Karpas-422 (cell line): ENCODE results near the gene AFF3. TPM values are rescaled to one million over a fixed set of nuclear protein-coding genes. Genes with fewer than 3 reads are reported as not detected.

ENCODE experiments used
- DNase-seq: peaks from one replicate; pipeline ENCODE4 v3.0.0-alpha.2; 2015
- H2AFZ ChIP-seq: fragments of 200-600 bp; sonication (generic); 2 replicates; pipeline ENCODE4 v1.6.1; 2014; ENCODE audit warnings: antibody characterized with exemption, low read length, mixed read lengths
- H3K27ac ChIP-seq: fragments of 200-600 bp; sonication (generic); 2 replicates; pipeline ENCODE4 v1.5.1; 2014; ENCODE audit warnings: mild to moderate bottlenecking, low read length, moderate library complexity
- H3K27me3 ChIP-seq: fragments of 200-600 bp; sonication (generic); 2 replicates; pipeline ENCODE4 v1.6.1; 2014; ENCODE audit warnings: low read length, mixed read lengths
- H3K36me3 ChIP-seq: fragments of 200-600 bp; sonication (generic); 2 replicates; pipeline ENCODE4 v1.6.1; 2014; ENCODE audit warnings: low read length, mixed read lengths; ENCODE audit not compliant: insufficient read depth
- H3K4me1 ChIP-seq: fragments of 200-600 bp; sonication (generic); 2 replicates; pipeline ENCODE4 v1.6.1; 2014; ENCODE audit warnings: mild to moderate bottlenecking, low read length, mixed read lengths
- H3K4me2 ChIP-seq: fragments of 200-600 bp; sonication (generic); 2 replicates; pipeline ENCODE4 v1.6.1; 2014; ENCODE audit warnings: low read length, low read depth, mild to moderate bottlenecking; ENCODE audit not compliant: poor library complexity, severe bottlenecking
- H3K4me3 ChIP-seq: fragments of 200-600 bp; sonication (generic); 2 replicates; pipeline ENCODE4 v1.5.1; 2014; ENCODE audit warnings: mild to moderate bottlenecking, antibody characterized with exemption, low read length, mixed read lengths
- H3K79me2 ChIP-seq: fragments of 200-600 bp; sonication (generic); 2 replicates; pipeline ENCODE4 v1.6.1; 2014; ENCODE audit warnings: mild to moderate bottlenecking, low read length, mixed read lengths
- H3K9ac ChIP-seq: fragments of 200-600 bp; sonication (generic); 2 replicates; pipeline ENCODE4 v1.6.0; 2014; ENCODE audit warnings: low read length
- H3K9me2 ChIP-seq: fragments of 200-600 bp; sonication (generic), shearing (Covaris generic); replicated peaks from 2 replicates; pipeline ENCODE4 v1.6.0; 2014; ENCODE audit warnings: mild to moderate bottlenecking, low read length, moderate library complexity; ENCODE audit not compliant: insufficient read depth
- H3K9me3 ChIP-seq: fragments of 300-700, 200-600 bp; sonication (generic); 2 replicates; pipeline ENCODE4 v1.6.1; 2014; ENCODE audit warnings: low read length, mixed read lengths
- H4K20me1 ChIP-seq: fragments of 200-600 bp; sonication (generic); 2 replicates; pipeline ENCODE4 v1.6.1; 2014; ENCODE audit warnings: mild to moderate bottlenecking, antibody characterized with exemption, low read length, low read depth; ENCODE audit not compliant: insufficient read depth
- total RNA-seq: library from RNA; depleted of rRNA; stranded (reverse); fragments of >200 nt; shearing (Covaris generic); gene quantifications from 2 replicates; pipeline ENCODE4 v1.2.3, GENCODE V29; 2014; ENCODE audit warnings: low replicate concordance

The AFF3 gene
- total RNA-seq, 1 experiment from 2014 or later, result 99.7 TPM

GRCh38 chr2:100070078-100070477, 72.3 kb downstream of the AFF3 start:
- no peaks in the 10 kb centered on the region for H3K27me3 ChIP-seq
- no peak overlapping the region for H3K27ac ChIP-seq
- no peaks in the 10 kb centered on the region for H4K20me1 ChIP-seq
- H3K79me2 ChIP-seq, result peaks cover 5% of the 10 kb centered on the region; the same call in 1 of the 2 replicates
- no peak overlapping the region for H3K4me3 ChIP-seq
- H3K36me3 ChIP-seq, result 0 out of 2 replicates have a peak, but pooled peaks cover 3% of the 10 kb centered on the region
- H2AFZ ChIP-seq, result no peak overlapping the region
- peaks cover 35% of the 10 kb centered on the region for H3K4me1 ChIP-seq
- H3K9me3 ChIP-seq, result no peaks in the 10 kb centered on the region
- H3K9me2 ChIP-seq, result no peaks in the 10 kb centered on the region
- no peak overlapping the region for H3K4me2 ChIP-seq
- no peak overlapping the region for H3K9ac ChIP-seq
- no peak for DNase-seq

DNA sequence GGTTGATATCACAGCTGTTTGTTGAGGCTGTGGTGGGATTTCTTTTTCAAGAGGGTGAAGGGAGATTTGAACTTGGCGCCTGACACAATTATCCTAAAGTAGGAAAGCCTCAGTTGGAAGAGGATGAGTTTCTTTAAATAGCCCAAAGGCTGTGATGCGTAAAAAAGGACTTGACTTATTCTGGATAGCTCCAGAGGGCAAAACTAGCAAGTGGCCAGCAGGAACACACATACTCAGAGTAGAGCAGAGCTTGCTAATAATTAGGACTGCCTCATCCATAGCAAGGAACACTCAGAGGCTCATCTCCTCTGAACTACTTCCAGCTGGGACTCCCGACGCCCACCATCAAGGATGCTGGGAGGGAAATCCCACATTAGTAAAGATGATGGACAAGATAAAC, 74.0 kb downstream of the AFF3 start:
- no peak overlapping the region for H3K4me2 ChIP-seq
- no peak overlapping the region for H3K4me3 ChIP-seq
- H3K9me3 ChIP-seq, result no peaks in the 10 kb centered on the region
- H3K4me1 ChIP-seq, result peaks cover 40% of the 10 kb centered on the region
- no peak overlapping the region for H3K27ac ChIP-seq
- no peak overlapping the region for H2AFZ ChIP-seq
- DNase-seq, result no peak
- H3K9ac ChIP-seq, result no peak overlapping the region
- 0 out of 2 replicates have a peak, but pooled peaks cover under 1% of the 10 kb centered on the region for H3K36me3 ChIP-seq
- no peaks in the 10 kb centered on the region for H4K20me1 ChIP-seq
- peaks cover 16% of the 10 kb centered on the region for H3K79me2 ChIP-seq
- no peaks in the 10 kb centered on the region for H3K9me2 ChIP-seq
- no peaks in the 10 kb centered on the region for H3K27me3 ChIP-seq

DNA sequence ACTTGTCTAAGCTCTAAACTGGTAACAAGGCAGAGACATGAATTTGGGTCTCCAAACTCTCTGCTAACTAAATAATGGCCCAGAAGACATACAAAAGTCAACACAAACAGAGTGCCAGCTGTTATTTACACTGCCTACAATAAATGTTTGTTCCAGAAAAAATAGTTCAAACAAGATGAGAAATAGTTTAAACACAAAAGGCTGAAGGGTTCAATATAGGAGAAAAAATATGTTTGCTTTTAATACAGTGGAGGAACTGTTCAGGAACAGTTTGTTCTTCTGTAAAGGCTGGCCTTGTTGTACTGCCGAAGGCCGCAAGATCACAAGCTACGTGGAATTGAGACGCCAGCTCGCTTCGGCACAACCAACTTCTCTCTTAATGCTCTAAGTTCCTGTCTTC, 74.6 kb downstream of the AFF3 start:
- Histone ChIP-seq H4K20me1 (no peaks in the 10 kb centered on the region), H3K27me3 (no peaks in the 10 kb centered on the region), H3K27ac (no peak overlapping the region), H3K9ac (no peak overlapping the region), H3K79me2 (peaks cover 16% of the 10 kb centered on the region), H3K9me2 (no peaks in the 10 kb centered on the region), H3K4me3 (no peak overlapping the region), H3K4me2 (no peak overlapping the region), H2AFZ (no peak overlapping the region), H3K9me3 (no peaks in the 10 kb centered on the region), H3K36me3 (no peaks in the 10 kb centered on the region), H3K4me1 (peaks cover 40% of the 10 kb centered on the region)
- no peak for DNase-seq

DNA sequence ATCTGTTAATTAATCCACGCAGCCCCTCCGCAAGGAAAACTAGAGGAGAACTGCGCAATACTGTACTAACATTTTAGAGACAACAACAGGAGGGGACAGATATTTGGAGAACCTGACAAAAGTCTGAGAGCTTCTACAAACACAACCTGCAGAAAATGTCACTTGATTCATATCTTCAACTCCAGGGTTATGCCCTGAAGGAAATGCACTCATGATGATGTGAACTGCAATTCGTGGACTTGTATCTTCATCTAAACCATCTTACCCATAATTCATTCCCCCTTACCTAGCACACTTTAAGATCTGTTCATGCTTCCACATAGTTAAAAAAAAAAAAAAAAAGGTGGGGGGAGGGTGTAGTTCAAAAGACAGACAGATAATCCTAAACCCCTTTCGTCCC, 75.5 kb downstream of the AFF3 start:
- DNase-seq, result no peak
- Histone ChIP-seq H3K27ac (no peak overlapping the region), H3K4me2 (no peak overlapping the region), H3K36me3 (no peaks in the 10 kb centered on the region), H3K27me3 (no peaks in the 10 kb centered on the region), H3K9me2 (no peaks in the 10 kb centered on the region), H3K4me3 (no peak overlapping the region), H2AFZ (no peak overlapping the region), H4K20me1 (no peaks in the 10 kb centered on the region), H3K79me2 (peaks cover 16% of the 10 kb centered on the region), H3K9ac (no peak overlapping the region), H3K9me3 (no peaks in the 10 kb centered on the region), H3K4me1 (peaks cover 38% of the 10 kb centered on the region)

GRCh38 chr2:100066246-100066645, 76.1 kb downstream of the AFF3 start:
- H3K9ac ChIP-seq, result no peak overlapping the region
- H3K27ac ChIP-seq, result 0 out of 2 replicates have a peak overlapping the region, but pooled peaks have one; percentile 2
- H3K27me3 ChIP-seq, result no peaks in the 10 kb centered on the region
- no peak overlapping the region for H3K4me3 ChIP-seq
- H3K9me2 ChIP-seq, result no peaks in the 10 kb centered on the region
- DNase-seq, result no peak
- no peaks in the 10 kb centered on the region for H3K36me3 ChIP-seq
- H3K4me1 ChIP-seq, result peaks cover 33% of the 10 kb centered on the region
- peaks cover 16% of the 10 kb centered on the region for H3K79me2 ChIP-seq
- no peak overlapping the region for H2AFZ ChIP-seq
- peak overlapping the region; percentile 25 for H3K4me2 ChIP-seq
- no peaks in the 10 kb centered on the region for H3K9me3 ChIP-seq
- no peaks in the 10 kb centered on the region for H4K20me1 ChIP-seq

DNA sequence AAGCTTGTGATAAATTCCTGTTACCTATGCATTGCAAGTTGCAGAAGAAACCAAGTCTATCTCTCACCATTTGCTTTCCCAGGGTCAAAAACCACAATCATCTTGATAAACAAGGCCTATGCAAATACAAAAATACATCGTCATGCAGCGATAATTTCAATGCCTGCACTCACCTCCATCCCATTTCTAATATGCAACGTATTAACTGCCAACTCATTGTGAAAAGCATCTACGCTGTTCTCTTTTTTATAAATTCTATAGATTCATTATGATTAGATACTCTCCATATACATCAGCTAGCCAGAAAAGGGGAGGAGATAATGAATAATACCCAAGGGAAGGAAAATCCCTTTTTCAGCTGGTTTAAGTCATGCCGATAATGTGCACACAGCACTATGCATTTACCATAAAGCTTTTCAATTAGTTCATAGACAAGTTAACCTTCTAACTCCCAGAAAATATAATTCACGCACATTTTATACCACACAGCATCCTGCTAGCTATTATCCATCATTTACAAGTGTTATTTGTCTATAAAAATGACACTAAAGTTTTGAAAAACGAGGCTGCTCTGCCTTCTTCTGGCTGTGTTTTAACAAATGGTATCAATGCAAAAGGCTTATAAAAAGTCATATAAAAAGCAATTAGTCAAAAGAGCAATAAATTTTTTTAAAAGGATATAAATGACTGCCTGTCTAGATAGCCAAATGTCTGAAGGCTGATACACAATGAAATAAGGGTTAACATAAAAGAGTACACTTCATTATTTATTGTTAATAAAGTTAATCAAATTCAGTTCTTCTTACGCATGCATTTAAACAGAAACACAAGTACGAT, 77.6 kb downstream of the AFF3 start:
- Histone ChIP-seq H3K9ac (no peak overlapping the region), H4K20me1 (no peaks in the 10 kb centered on the region), H2AFZ (no peak overlapping the region), H3K9me2 (no peaks in the 10 kb centered on the region), H3K9me3 (no peaks in the 10 kb centered on the region), H3K79me2 (peaks cover 21% of the 10 kb centered on the region), H3K4me1 (peaks cover 25% of the 10 kb centered on the region), H3K27me3 (no peaks in the 10 kb centered on the region), H3K4me2 (no peak overlapping the region), H3K27ac (no peak overlapping the region), H3K36me3 (no peaks in the 10 kb centered on the region), H3K4me3 (no peak overlapping the region)
- no peak for DNase-seq

- H3K79me2 ChIP-seq, result peaks cover 26% of the 10 kb centered on the region
- no peaks in the 10 kb centered on the region for H3K9me3 ChIP-seq
- no peak overlapping the region for H3K4me3 ChIP-seq
- H4K20me1 ChIP-seq, result no peaks in the 10 kb centered on the region
- no peak overlapping the region for H3K27ac ChIP-seq
- H3K9me2 ChIP-seq, result no peaks in the 10 kb centered on the region
- H3K9ac ChIP-seq, result no peak overlapping the region
- DNase-seq, result no peak
- no peak overlapping the region for H2AFZ ChIP-seq
- H3K27me3 ChIP-seq, result no peaks in the 10 kb centered on the region
- H3K36me3 ChIP-seq, result no peaks in the 10 kb centered on the region
- no peak overlapping the region for H3K4me2 ChIP-seq
- H3K4me1 ChIP-seq, result peaks cover 32% of the 10 kb centered on the region
Observed at GRCh38 chr2:100064165-100064564, 78.2 kb downstream of the AFF3 start.

DNA sequence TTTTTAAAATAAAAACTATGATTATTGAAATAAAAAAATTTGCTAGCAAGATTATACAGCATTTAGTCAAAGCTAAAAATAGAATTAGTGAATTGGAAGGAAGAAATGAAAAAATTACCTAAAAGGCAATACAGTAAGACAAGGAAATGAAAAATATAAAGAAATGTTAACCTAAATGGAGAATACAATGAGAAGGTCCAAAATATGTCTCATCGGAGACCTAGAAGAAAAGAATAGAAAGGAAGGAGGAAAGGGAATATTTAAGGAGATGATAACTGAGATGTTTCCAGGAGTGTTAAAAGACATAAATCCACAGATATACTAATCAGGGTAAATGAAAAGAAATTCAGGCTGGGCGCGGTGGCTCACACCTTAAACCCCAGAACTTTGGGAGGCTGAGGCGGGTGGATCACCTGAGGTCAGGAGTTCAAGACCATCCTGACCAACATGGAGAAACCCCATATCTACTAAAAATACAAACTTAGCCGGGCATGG, 78.9 kb downstream of the AFF3 start:
- no peaks in the 10 kb centered on the region for H3K9me2 ChIP-seq
- no peak overlapping the region for H2AFZ ChIP-seq
- DNase-seq, result no peak
- H4K20me1 ChIP-seq, result no peaks in the 10 kb centered on the region
- H3K4me3 ChIP-seq, result no peak overlapping the region
- peaks cover 26% of the 10 kb centered on the region for H3K79me2 ChIP-seq
- peaks cover 33% of the 10 kb centered on the region for H3K4me1 ChIP-seq
- no peaks in the 10 kb centered on the region for H3K27me3 ChIP-seq
- H3K36me3 ChIP-seq, result no peaks in the 10 kb centered on the region
- H3K27ac ChIP-seq, result no peak overlapping the region
- no peak overlapping the region for H3K9ac ChIP-seq
- no peak overlapping the region for H3K4me2 ChIP-seq
- H3K9me3 ChIP-seq, result no peaks in the 10 kb centered on the region
